Activated naive CD4-positive, alpha-beta T cell treated with anti-CD3 and anti-CD28 coated beads, Interleukin-2, amount 50 U/mL, for 16 hours (primary cell): ENCODE data around the gene SERPINC1.
"Not testable (repeated sequence)": the region's sequence is repeated elsewhere in the genome, so short reads cannot be mapped to it uniquely, and the experiment has no call there.

Experiments used
- DNase-seq: peaks from one replicate; pipeline ENCODE4 v3.0.0-alpha.2; 2020

Gene SERPINC1

DNA sequence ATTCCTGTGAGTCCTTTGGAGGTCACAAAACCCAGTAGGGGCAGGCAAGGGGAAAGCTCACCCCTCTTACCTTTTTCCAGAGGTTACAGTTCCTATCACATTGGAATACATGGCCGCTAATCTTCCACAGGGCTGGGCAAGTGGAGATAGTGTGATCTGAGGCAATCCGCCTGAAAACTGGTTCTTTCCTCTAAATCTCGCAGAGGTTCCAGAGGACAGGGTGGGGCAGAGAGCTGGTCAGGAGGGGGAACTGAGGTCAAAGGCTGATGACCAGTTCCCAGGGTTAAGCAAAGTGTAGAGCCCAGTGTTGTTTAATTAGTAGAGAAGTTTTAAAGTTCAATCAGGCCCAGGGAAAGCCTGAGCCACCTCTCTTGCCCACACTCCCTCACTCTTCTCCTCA, at the start of gene SERPINC1:
Gene SERPINC1, minus strand, starts transcription at position 179 of the 400 bp plus-strand sequence. Its CDS starts 68 bp downstream, at position 111.
- no peak for DNase-seq

DNA sequence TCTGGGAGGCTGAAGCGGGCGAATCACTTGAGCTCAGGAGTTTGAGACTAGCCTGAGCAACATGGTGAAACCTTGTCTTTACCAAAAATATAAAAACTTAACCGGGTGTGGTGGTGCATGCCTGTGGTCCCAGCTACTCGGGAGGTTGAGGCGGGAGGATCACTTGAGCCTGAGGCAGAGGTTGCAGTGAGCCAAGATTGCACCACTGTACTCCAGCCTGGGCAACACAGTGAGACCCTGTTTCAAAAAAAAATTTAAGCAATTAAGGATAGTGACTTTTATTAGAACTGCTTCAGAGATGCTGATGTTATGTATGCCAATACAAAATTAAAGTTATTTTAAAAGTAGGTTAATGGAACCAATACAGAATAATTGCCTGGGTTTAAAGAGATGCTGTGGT, 48.8 kb upstream of the SERPINC1 start:
- DNase-seq = not testable (repeated sequence)

DNA sequence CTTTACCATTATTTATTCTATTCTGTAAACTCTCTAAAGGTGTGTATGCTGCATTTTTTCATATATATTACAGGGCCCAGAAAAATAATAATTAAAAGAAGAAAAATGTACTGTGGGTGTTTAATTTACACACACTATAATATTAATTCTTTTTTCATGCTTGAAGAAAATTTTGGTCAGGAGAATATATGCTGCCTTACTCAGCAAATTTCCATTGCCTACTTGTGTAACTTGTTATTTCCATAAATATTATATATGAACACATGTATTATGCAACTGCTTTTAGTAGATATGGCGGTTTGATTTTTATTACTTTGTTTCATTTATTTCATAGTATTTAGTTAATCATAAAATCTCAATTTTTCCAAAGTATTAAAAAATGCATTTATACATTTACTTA, 46.4 kb upstream of the SERPINC1 start:
- no peak for DNase-seq

DNA sequence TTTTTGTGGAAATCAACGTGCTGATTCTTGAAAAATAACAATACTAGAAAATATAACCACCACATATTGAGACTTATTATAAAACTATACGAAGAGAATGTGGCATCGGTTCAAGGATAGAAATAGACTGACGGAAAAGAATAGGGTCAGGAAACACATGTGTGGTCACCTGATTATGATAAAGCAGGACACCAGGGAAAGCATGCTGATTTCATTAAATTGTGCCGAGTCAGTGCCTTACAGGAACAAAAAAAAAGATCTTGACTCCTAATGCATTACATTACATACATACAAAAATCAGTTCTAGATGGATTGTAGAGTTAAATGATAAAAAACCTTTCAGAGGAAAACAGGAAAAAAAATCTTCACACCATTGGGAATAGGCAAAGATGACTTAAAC, 43.5 kb upstream of the SERPINC1 start:
- no peak for DNase-seq

DNA sequence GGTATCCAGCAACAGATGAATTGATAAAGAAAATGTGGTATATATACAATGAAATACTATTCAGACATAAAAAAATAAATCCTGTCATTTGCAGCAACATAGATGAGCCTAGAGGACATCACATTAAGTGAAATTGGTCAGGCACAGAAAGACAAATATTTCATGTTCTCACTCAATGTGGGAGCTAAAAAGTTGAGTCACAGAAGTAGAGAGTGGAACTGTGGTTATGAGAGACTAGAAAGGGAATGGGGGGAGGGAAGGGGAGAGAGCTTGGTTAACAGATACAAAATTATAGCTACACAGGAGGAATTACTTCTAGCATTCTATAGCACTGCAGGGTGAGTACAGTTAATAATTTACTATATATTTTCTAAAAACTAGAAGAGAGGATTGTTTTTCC, 37.1 kb upstream of the SERPINC1 start:
- no peak for DNase-seq

DNA sequence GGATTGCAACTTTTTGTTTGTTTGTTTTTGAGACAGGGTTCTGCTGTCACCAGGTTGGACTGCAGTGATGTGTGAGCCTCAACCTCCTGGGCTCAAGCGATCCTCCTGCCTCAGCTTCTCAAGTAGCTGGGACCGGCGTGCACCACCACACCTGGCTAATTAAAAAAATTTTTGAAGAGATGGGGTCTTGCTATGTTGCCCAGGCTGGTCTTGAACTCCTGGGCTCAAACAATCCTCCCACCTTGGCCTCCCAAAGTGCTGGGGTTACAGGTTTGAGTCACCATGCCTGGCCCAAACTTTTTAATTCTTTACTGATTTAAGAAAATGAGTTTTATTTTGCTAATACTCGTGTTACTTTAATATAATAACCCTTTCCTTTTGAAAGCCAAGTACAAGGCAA, 31.5 kb upstream of the SERPINC1 start:
- no peak for DNase-seq

DNA sequence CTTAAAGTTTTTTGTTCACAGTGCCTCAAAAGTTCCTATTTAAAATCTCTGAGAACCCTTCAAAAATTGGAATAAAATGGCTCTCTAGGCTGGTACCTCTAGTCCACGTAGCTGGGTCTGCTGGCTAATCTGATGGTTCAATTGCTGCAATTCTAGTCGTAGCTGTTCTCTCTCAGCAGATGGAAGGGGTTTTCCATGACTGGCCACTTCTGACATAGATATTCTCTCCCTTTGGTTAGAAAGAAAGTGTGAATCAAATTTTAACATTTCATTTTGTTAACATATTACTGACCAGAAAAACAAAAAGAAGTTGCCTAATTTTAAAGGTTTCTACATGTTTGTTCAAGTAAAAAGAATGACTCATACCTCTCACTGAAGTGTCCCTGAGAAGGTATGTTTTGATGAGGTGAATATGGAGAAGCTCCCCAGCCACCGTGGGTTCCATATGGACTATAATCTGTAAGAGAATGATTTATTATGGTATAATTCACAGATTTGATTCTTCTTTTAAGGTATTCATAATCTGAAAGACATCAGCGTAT, 29.3 kb upstream of the SERPINC1 start:
- DNase-seq = no peak

DNA sequence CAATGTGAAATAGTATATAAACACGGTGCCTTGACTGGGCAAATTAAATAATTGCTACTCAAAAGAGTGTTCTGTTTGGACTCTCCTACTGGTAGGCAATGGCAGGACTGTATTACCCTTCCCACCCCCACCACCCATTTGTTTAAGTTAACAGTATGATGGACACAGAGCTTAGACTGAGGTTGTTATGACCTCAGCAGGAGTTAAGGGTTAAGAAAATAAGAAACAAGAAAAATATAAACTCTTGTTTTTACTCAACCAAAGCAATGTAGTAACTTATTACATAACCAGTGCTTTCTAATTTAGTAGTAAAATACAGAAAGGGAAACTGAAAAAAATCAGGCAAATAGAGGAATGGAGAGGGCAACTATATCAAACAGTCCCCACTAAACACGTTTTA, 19.9 kb upstream of the SERPINC1 start:
- DNase-seq = no peak

DNA sequence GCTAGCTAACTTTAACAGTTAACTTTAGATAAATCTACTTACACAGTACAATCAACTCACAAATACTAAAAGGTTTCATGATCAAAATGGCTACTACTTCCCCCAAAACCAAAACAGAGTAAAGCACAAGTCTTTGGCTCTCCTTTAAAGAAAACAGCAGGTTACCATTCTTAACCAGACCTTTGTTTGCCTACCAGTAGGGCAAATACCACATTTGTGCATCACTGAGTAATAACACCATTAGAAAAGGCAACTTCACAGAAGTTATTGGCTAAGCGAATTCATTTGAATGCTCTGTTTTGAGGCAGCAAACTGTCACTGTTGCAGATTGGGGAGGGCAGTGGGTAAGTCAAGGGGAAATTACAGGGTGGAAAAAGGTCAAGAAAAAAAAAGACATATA, 17.3 kb upstream of the SERPINC1 start:
- DNase-seq = no peak

DNA sequence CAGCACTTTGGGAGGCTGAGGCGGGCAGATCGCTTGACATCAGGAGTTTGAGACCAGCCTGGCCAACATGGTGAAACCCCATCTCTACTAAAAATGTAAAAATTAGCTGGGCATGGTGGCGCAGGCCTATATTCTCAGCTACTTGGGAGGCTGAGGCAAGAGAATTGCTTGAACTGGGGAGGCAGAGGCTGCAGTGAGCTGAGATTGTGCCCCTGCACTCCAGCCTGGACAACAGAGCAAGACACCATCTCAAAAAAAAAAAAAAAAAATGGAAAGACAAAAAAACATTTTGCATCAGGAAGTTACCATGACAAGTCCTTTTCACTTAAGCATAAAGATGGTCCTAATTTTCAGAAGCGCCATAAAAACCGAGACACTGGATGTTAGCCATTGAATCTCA, 13.4 kb upstream of the SERPINC1 start:
- not testable (repeated sequence) for DNase-seq

DNA sequence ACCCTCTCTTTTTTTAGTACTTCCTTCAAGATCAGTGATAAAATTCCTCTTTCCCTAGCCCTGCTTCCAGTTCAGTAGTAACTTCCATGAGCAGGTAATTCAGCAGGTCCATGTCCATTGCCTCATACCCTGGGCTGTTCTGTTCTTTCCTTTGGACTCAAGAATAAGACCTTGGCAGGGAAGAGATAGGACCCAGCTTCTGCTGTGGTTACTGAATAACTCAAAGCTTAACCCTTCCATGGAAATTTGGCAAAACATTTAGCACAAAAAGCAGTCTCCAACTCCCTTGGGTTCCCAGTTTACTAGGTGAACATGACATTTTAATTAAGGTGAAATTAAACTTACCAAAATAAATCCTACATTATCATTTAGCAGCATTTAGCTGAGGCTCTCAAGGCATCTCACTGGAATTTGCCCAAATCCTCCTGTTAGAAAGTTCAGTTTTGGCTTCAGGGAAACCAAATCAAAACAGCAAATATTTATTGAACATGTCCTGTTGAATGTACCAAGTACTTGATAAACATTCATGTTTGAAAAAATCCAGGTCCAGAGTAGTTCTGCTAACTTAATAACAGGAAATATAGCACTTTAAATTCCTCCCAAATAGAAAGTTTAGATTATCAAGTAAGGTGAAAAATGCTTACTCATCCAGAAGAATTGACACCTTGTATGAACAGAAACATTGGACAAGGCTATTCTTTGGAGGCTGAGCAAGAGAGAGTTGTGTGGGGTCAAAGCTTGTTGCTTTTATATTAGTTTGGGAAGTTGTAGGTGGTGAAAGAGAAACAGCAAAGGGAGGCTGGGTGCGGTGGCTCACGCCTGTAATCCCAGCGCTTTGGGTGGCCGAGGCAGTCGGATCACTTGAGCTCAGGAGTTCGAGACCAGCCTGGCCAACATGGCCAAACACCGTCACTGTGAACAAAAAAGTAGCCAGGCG, 8.4 kb upstream of the SERPINC1 start:
- no peak for DNase-seq

DNA sequence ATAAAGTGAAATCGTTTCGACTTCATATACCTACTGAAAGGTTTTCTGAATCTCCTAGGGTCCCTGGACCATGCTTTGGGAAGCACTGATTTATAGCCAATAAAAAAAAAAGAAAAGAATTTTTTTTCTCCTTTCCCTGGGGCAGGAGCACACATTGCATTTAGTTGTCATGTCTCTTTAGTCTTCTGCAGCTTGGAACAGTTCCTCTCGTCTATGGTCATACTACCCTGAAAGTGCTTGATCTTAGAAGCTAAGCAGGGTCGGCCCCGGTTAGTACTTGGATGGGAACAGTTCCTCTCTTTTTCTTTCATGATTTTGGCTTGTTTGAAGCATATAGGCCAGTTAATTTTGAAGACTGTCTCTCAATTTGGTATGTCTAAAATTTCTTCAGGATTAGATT, 3.7 kb upstream of the SERPINC1 start:
- no peak for DNase-seq

DNA sequence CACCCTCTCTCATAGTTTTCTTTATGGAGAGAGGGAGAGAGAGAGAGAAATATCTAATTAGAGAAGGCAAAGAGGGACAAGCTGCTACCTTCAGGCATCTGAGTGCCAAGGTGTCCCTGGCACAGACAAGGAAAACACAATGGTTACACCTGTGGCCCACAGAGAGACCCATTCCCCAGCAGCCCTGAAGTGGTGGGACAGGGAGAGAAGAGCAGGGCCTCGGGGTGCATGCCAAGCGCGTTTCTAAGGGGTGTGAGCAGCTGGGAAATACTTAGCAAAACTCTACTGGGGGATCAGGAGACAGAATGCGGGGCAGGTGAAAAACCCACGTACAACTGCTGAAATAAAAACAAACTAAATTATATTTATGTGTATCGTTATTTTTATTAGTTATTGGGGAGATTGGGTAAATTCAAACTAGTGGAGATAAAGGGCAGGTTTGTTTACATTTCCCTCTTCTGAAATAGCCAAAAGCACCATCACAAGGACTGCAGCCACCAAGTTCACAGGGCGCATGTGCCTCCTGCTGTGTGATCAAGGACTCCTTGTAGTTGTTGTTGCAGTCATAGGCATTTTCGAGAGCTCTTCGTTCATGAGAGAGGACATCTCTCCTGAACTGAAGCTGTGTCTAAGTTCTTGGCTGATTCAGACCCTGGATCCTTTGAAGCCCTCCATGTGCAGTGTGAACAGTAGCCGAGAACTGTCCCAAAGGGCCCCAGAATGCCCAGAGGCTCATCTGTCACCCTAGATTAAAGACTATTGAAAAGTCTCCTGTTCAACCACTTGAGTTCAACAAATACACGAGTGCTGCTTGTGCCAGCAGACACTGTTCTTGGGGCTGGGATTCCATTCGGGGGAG, 737 bp upstream of the SERPINC1 start:
- DNase-seq = no peak

DNA sequence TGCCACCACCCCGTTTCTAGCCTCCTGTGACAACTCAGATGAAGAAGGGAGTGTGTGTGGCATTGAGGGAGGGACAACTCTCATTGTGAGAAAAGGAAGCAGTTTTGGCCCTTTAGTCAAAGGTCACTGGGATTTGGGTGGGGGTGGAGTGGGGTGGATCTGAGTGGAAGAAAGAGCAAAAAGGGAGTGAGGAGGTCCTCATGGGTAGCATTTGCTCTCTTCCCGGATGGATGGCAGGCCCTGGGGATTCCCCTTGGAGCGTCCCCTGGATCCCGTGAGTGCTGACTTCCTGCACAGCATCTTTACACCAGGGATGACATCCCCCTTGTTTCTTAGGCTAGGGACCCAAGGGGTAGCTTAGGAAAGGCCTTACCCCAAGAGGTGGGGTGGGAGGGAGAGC, 460 bp downstream of the SERPINC1 start:
- DNase-seq = no peak

DNA sequence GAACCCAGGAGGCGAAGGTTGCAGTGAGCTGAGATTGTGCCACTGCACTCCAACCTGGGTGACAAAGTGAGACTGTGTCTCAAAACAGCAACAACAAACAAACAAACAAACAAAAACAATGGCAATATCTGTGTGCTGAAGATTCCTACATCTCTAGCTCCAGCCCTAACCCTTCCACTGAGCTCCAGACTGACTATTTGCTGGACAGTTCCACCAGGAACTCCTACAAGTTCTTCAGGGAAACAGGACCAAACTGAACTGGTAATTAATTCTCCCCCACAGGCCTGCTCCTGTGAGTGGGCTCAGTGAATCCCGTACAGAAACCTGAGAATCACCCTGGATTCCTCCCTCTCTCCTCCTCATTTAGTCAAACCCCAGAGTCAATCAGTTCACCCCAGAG, 1.5 kb downstream of the SERPINC1 start:
- DNase-seq = no peak

DNA sequence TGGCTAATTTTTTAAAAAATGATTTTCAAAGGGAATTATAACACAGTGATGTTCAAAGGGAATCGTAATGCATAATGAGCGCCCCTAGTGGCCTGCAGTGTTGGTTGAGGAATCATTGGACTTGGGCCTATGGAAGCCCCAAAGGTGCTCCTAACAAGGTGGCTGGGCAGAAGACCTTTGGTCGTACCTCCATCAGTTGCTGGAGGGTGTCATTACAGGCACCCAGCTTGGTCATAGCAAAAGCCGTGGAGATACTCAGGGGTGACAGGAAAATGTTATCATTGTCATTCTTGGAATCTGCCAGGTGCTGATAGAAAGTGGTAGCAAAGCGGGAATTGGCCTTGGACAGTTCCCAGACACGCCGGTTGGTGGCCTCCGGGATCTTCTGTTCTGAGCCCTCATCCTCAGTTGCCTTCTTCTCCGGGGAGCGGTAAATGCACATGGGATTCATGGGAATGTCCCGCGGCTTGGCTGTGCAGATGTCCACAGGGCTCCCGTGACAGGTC, 2.7 kb downstream of the SERPINC1 start:
- no peak for DNase-seq

DNA sequence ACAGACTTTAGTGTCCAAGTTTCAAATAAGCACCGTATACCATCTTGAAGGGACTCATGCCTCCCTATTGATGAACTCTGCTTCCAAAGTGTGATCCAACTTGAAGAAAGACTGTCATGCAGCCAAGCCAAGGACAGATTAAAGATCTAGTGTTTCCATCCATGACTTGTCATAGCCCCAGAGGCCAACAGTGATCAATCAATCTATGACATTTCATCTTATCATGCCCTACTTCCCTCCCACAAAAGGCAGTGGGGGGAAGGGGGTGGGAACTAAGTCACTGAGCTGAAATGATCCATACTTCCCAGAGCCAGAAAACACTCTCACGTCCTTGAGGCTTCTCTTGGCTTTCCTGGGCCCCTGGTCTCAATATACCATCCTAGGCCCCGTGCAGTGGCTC, 4.0 kb downstream of the SERPINC1 start:
- DNase-seq = no peak

DNA sequence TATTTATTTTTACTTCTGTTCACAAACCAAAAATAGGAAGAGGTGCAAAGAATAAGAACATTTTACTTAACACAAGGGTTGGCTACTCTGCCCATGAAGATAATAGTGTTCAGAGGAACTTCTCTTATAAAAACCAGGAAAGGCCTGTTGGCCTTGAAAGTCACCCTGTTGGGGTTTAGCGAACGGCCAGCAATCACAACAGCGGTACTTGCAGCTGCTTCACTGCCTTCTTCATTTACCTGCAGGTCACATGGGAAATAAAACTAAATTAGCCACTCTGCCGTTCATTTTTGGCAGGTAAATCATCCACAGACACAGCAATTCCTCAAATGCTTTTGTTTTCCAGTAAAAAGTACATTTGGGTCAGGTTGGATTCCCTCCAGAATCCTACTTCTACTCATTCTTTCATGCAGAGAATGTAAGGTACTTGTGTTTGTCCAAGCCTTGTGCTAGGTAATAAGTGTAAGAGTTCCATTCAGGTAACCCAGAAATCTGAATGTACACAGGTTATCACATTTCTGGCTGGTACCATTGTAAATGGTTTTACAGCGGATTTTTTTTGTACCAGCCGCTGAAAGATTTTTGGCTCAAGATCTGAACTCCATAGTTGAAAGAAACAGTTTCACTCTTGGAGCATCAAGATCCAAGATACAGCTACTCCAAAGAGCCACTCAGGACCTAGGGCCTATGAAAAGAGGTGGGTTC, 13.1 kb downstream of the SERPINC1 start:
- no peak for DNase-seq

DNA sequence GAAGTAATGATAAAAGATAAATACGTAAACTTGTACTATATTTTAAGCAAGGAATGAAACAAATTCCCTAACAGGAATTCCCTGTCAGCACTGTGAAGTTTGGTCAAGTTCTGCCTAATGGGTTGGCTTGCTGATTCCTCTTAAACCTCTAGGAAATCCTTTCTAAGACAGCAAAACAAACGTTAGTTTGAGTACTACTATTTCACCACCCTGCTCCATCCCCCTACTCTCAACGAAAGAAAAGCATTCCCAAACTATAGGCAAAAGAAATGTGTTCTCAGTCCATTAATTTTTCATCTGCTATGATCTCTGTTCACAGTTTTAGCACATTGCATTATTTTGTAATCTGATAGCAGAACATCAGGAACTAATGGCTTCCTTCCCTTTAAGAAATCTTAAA, 16.1 kb downstream of the SERPINC1 start:
- no peak for DNase-seq

DNA sequence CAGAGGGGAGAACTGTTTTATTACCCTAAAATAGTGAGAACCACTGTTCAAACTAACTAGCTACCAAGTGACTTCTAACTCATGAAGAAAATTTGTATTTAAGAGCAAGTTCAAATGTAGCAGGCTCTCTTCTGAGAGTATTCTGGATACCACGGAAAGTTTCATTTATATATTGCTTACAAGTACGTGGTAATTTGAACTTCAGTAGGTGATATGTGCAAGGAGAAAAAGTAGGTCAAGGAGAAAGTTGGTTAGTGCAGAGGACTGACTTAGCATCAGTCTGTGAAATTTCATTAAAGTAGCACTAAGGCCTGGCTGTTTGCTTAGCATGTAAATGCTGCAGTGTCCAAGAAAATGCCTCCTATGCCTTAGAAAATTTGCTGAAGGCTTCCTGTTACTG, 16.7 kb downstream of the SERPINC1 start:
- DNase-seq = no peak

DNA sequence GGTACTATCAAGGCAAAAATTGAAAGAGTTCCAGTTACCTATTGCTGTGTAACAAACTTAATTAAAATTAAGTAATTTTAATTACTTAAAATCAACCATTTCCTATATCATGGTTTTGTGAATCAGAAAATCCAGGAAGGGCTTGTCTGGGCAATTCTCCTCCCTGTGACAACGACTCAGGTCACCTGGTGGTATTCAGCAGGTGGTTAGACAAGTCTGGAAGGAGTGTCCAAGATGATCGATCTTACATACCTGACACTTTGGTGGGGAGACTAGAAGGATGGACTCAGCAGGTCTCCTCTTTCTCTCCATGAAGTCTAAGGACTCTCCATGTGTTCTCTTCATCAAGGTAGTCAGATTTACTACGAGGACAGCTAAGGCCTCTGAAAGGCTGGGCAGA, 22.9 kb downstream of the SERPINC1 start:
- DNase-seq = no peak

DNA sequence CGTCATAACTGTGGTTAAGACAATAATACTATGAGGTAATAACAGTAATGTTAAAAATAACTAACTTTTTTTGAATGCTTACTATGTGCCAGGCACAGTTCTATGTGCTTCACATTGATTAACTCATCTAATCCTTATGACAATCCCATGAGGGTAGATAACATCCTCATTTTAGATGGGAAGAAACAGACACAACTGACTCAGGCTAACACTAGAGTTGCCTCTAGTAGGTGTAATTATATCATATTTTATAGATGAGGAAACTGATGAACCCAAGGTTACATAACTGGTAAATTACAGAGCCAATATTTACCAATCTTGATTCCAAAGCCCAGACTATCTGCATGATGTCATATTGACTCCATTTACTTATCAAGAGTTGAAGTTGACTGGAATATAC, 23.5 kb downstream of the SERPINC1 start:
- DNase-seq = no peak

DNA sequence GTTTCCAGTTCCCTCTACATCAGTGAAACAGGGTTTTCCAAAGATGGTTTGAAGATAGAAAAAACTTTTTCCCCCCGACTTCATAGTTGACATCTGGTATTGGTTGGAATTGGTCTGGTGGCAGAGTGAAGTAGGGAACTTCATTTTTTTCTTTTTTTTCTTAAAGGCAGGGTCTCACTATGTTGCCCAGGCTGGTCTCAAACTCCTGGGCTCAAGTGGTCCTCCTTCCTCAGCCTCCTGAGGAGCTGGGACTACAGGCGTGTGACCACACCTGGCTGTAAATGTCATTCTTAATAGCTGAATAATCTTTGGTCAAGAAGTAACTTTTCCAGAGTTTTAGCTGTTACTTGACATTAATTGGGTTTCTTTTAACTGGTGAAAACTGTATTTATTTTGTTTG, 27.2 kb downstream of the SERPINC1 start:
- DNase-seq = no peak
